Gastrocnemius medialis (tissue), 4 donors: Measurements from ENCODE around the gene LRTM1.

Experiments
- CTCF ChIP-seq, 5 experiments: fragments of 450-650 bp in 3 of 5; fragments of 200-600 bp in 2 of 5; sonication (generic) in 2 of 5; IDR thresholded peaks in 4 of 5; conservative IDR thresholded peaks in 1 of 5; 1 replicate in 4 of 5; 2 replicates in 1 of 5; pipeline ENCODE4 v1.5.1; 2016 to 2019; ENCODE audit warnings: antibody characterized with exemption in 5 of 5, mild to moderate bottlenecking in 3 of 5, moderate library complexity in 3 of 5
- POLR2A ChIP-seq, 2 donors: fragments of 450-650 bp; IDR thresholded peaks; one replicate each; pipeline ENCODE4 v1.6.1; 2017; ENCODE audit warnings: antibody characterized with exemption in 2 of 2, mild to moderate bottlenecking in 2 of 2, moderate library complexity in 2 of 2

GRCh38 chr3:54965746-54966145 lies 37.9 kb upstream of the LRTM1 start:
- TF ChIP-seq CTCF (IDR thresholded peaks at IDR 0.05 in 4 of 5, conservative IDR thresholded peaks at IDR 0.05 in 1 of 5), result no peak
- no peak for TF ChIP-seq POLR2A (IDR thresholded peaks at IDR 0.05)
